ENCODE results near the gene KSR2.

The KSR2 gene

DNA sequence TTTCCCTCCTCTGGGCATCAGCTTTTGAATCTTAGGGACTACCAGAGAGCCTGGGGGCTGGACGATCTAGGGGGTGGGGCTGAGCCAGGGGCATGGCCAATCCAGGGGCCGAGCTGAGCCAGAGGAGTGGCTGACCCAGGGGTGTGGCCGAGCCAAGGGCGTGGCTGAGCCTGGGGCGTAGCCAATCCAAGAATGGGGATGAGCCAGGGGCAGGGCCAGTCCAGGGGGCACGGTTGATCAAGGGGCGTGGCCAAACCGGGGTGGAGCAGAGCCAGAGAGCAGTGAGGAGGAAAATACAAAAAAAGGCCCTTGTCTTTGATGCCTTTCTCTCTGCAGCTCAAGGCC lies 388.1 kb downstream of the KSR2 start:
- in situ Hi-C loops (cut with HindIII; ENCODE audit: low pct_ligation_motif_present, low sequenced_read_pairs): no loop called here
- no peak for DNase-seq
- TF ChIP-seq, protein P1, sequence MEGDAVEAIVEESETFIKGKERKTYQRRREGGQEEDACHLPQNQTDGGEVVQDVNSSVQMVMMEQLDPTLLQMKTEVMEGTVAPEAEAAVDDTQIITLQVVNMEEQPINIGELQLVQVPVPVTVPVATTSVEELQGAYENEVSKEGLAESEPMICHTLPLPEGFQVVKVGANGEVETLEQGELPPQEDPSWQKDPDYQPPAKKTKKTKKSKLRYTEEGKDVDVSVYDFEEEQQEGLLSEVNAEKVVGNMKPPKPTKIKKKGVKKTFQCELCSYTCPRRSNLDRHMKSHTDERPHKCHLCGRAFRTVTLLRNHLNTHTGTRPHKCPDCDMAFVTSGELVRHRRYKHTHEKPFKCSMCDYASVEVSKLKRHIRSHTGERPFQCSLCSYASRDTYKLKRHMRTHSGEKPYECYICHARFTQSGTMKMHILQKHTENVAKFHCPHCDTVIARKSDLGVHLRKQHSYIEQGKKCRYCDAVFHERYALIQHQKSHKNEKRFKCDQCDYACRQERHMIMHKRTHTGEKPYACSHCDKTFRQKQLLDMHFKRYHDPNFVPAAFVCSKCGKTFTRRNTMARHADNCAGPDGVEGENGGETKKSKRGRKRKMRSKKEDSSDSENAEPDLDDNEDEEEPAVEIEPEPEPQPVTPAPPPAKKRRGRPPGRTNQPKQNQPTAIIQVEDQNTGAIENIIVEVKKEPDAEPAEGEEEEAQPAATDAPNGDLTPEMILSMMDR (IDR thresholded peaks at IDR 0.05; ENCODE audit: low read depth, low read length, missing control alignments): no peak
- H3K27ac ChIP-seq: no peak overlapping the region
- H3K36me3 ChIP-seq (replicated peaks): no peaks in the 10 kb centered on the region
- H3K27me3 ChIP-seq (replicated peaks): no peaks in the 10 kb centered on the region
- H3K4me3 ChIP-seq (ENCODE audit: low read depth, low read length): no peak overlapping the region

GRCh38 chr12:117580015-117580717 lies 388.6 kb downstream of the KSR2 start:
- Histone ChIP-seq H3K4me3 (ENCODE audit: low read depth, low read length) (no peak overlapping the region), H3K27me3 (replicated peaks) (no peaks in the 10 kb centered on the region), H3K36me3 (replicated peaks) (no peaks in the 10 kb centered on the region), H3K27ac (no peak overlapping the region)
- DNase-seq: no peak
- TF ChIP-seq, protein P1 (IDR thresholded peaks at IDR 0.05; ENCODE audit: low read depth, low read length, missing control alignments): no peak
- in situ Hi-C loops (cut with HindIII; ENCODE audit: low pct_ligation_motif_present, low sequenced_read_pairs): no loop called here

DNA sequence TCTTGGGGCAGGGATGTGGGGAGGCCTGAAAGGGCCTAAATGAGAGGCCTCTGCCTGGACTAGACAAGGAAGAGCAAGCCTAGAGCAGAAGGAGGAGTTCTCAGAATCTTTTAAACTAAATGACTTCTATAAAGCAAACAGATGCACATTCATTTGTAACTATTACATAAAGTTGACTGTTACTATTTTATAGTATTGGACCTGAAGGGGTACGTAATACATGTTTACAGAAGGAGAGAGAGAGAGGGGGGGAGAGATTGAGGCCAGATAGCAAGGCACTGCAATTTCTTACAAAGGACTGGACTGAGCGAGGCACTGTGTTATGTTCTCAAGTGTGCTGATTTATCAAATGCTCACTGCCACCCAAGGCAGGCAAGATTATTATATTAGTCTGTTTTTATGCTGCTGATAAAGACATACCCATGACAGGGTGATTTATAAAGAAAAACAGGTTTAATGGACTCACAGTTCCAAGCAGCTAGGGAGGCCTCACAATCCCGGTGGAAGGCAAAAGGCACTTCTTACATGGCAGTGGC lies 391.6 kb downstream of the KSR2 start:
- H3K36me3 ChIP-seq (replicated peaks): no peaks in the 10 kb centered on the region
- no peaks in the 10 kb centered on the region for H3K27me3 ChIP-seq (replicated peaks)
- H3K4me3 ChIP-seq (ENCODE audit: low read depth, low read length): no peak overlapping the region
- H3K27ac ChIP-seq: no peak overlapping the region
- TF ChIP-seq, protein P1 (IDR thresholded peaks at IDR 0.05; ENCODE audit: low read depth, low read length, missing control alignments): no peak
- in situ Hi-C loops (cut with HindIII; ENCODE audit: low pct_ligation_motif_present, low sequenced_read_pairs): no loop called here
- no peak for DNase-seq

- H3K27ac ChIP-seq: no peak overlapping the region
- no peaks in the 10 kb centered on the region for H3K27me3 ChIP-seq (replicated peaks)
- H3K4me3 ChIP-seq (ENCODE audit: low read depth, low read length): no peak overlapping the region
- TF ChIP-seq, protein P1 (IDR thresholded peaks at IDR 0.05; ENCODE audit: low read depth, low read length, missing control alignments): no peak
- in situ Hi-C loops (cut with HindIII; ENCODE audit: low pct_ligation_motif_present, low sequenced_read_pairs): no loop called here
- DNase-seq: no peak
- H3K36me3 ChIP-seq (replicated peaks): no peaks in the 10 kb centered on the region
Measured at GRCh38 chr12:117576053-117576452, 392.7 kb downstream of the KSR2 start.

GRCh38 chr12:117574655-117575054 lies 394.1 kb downstream of the KSR2 start:
- in situ Hi-C loops (cut with HindIII; ENCODE audit: low pct_ligation_motif_present, low sequenced_read_pairs): no loop called here
- DNase-seq: no peak
- Histone ChIP-seq H3K27ac (no peak overlapping the region), H3K36me3 (replicated peaks) (no peaks in the 10 kb centered on the region), H3K4me3 (ENCODE audit: low read depth, low read length) (no peak overlapping the region), H3K27me3 (replicated peaks) (no peaks in the 10 kb centered on the region)
- TF ChIP-seq, protein P1 (IDR thresholded peaks at IDR 0.05; ENCODE audit: low read depth, low read length, missing control alignments): no peak

DNA sequence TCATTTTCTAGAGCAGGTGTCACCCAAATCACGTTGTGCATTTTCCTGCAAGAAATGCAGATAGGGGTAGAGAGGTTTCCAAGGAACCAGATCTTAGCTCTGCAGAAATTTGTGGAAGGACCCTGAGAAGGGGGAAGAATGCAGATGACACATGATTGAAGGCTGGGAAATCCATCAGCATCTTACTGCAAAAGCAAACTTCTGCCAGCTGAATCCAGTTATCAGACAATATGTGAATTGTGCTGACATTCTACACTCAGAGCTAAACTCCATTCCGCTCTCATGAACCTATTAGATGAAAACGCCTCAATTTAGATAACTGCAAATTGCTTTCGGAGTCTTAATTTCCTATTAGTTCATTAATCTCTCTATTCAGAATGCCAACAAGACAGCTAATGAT lies 396.0 kb downstream of the KSR2 start:
- in situ Hi-C loops (cut with HindIII; ENCODE audit: low pct_ligation_motif_present, low sequenced_read_pairs): no loop called here
- no peak for DNase-seq
- no peaks in the 10 kb centered on the region for H3K27me3 ChIP-seq (replicated peaks)
- no peak overlapping the region for H3K27ac ChIP-seq
- TF ChIP-seq, protein P1 (IDR thresholded peaks at IDR 0.05; ENCODE audit: low read depth, low read length, missing control alignments): no peak
- H3K36me3 ChIP-seq (replicated peaks): no peaks in the 10 kb centered on the region
- no peak overlapping the region for H3K4me3 ChIP-seq (ENCODE audit: low read depth, low read length)

All from brain microvascular endothelial cell (primary cell).